ENCODE results near the gene ASPN. TPM values are rescaled to one million over a fixed set of nuclear protein-coding genes. Genes with fewer than 3 reads are reported as not detected.

The ASPN gene
- total and polyA plus RNA-seq, 2 donors (not counting 3 experiments of a cell fraction or from before 2014, with no cell fraction given) = not detected

GRCh38 chr9:92513349-92513748 lies 31.0 kb upstream of the ASPN start:
- Histone ChIP-seq H3K4me1 (ENCODE audit: control insufficient read depth, extremely low read depth, insufficient read depth, low read length) (no peaks in the 10 kb centered on the region), H4K20me1 (replicated peaks; ENCODE audit: control insufficient read depth, extremely low read depth, insufficient read depth, low read length) (no peaks in the 10 kb centered on the region), H3K9ac (replicated peaks; ENCODE audit: extremely low read depth, insufficient read depth, low read length) (no peak overlapping the region), H3K9me3 (replicated peaks; ENCODE audit: control insufficient read depth, insufficient read depth, low read length) (no peaks in the 10 kb centered on the region), H2AFZ (ENCODE audit: low read depth, low read length) (no peak overlapping the region), H3K36me3 (ENCODE audit: control insufficient read depth in 2 of 2, extremely low read depth in 1 of 2, insufficient read depth in 2 of 2, low read length in 2 of 2) (no peaks in the 10 kb centered on the region), H3K79me2 (ENCODE audit: control insufficient read depth, insufficient read depth, low read length) (no peaks in the 10 kb centered on the region), H3K9me1 (replicated peaks; ENCODE audit: control insufficient read depth, extremely low read depth, insufficient read depth, low read length) (no peaks in the 10 kb centered on the region), H3K27ac (ENCODE audit: insufficient read depth, low read depth, low read length) (no peak overlapping the region), H3K4me3 (replicated peaks in 1 of 3; ENCODE audit: insufficient read depth in 1 of 3, low read depth in 1 of 3, low read length in 3 of 3) (no peak overlapping the region), H3K27me3 (ENCODE audit: control insufficient read depth in 2 of 2, insufficient read depth in 2 of 2, low read length in 2 of 2) (no peaks in the 10 kb centered on the region), H3K4me2 (ENCODE audit: insufficient read depth, low read length) (no peak overlapping the region)
- no peak for TF ChIP-seq FOS (IDR thresholded peaks at IDR 0.05; ENCODE audit: borderline replicate concordance, insufficient read depth, low read length)
- no peak for TF ChIP-seq POLR2A (IDR thresholded peaks at IDR 0.05; ENCODE audit: low read depth, low read length)
- no peak for TF ChIP-seq MYC (IDR thresholded peaks at IDR 0.05; ENCODE audit: low read depth, low read length)
- POLR2A ChIA-PET = no interaction called here
- DNase-seq (ENCODE audit: low read depth, low spot score) (no peak), FAIRE-seq (no peak)
- dilution Hi-C loops (cut with MboI; ENCODE audit: extremely low pct_ligation_motif_present, low sequenced_read_pairs) (no loop called here), intact Hi-C loops (cut with micrococcal nuclease) (no loop called here)
- CTCF ChIA-PET = no interaction called here
- no TSS peak for BruUV-seq (replicated peaks)

GRCh38 chr9:92512622-92513021 lies 30.3 kb upstream of the ASPN start:
- dilution Hi-C loops (cut with MboI; ENCODE audit: extremely low pct_ligation_motif_present, low sequenced_read_pairs) = no loop called here
- no peak for DNase-seq (ENCODE audit: low read depth, low spot score)
- H3K4me1 ChIP-seq (ENCODE audit: control insufficient read depth, extremely low read depth, insufficient read depth, low read length) = no peaks in the 10 kb centered on the region
- ChIA-PET POLR2A (no interaction called here), CTCF (interaction anchor here (2.0 kb wide), 1 partner anchor 10 kb away, joined by 7 read pairs; no protein-coding TSS in a partner anchor)
- H2AFZ ChIP-seq (ENCODE audit: low read depth, low read length) = no peak overlapping the region
- H3K4me3 ChIP-seq (replicated peaks in 1 of 3; ENCODE audit: insufficient read depth in 1 of 3, low read depth in 1 of 3, low read length in 3 of 3) = no peak overlapping the region
- H3K9me1 ChIP-seq (replicated peaks; ENCODE audit: control insufficient read depth, extremely low read depth, insufficient read depth, low read length) = no peaks in the 10 kb centered on the region
- no peak for TF ChIP-seq MAX (IDR thresholded peaks at IDR 0.05; ENCODE audit: insufficient read depth, insufficient read length)
- TF ChIP-seq EZH2 (IDR thresholded peaks at IDR 0.05; ENCODE audit: borderline replicate concordance, low read depth, low read length, severe bottlenecking) = no peak
- TF ChIP-seq POLR2AphosphoS5 (IDR thresholded peaks at IDR 0.05; ENCODE audit: insufficient read depth, low read depth, low read length) = no peak
- TF ChIP-seq MYC (IDR thresholded peaks at IDR 0.05; ENCODE audit: low read depth, low read length) = no peak
- no peak overlapping the region for H3K4me2 ChIP-seq (ENCODE audit: insufficient read depth, low read length)
- no TSS peak for BruUV-seq (replicated peaks)
- no peak overlapping the region for H3K27ac ChIP-seq (ENCODE audit: insufficient read depth, low read depth, low read length)
- H3K79me2 ChIP-seq (ENCODE audit: control insufficient read depth, insufficient read depth, low read length) = no peaks in the 10 kb centered on the region
- no peaks in the 10 kb centered on the region for H3K36me3 ChIP-seq (ENCODE audit: control insufficient read depth in 2 of 2, extremely low read depth in 1 of 2, insufficient read depth in 2 of 2, low read length in 2 of 2)
- FAIRE-seq = no peak
- H4K20me1 ChIP-seq (replicated peaks; ENCODE audit: control insufficient read depth, extremely low read depth, insufficient read depth, low read length) = no peaks in the 10 kb centered on the region
- H3K9ac ChIP-seq (replicated peaks; ENCODE audit: extremely low read depth, insufficient read depth, low read length) = no peak overlapping the region
- intact Hi-C loops (cut with micrococcal nuclease) = no loop called here
- H3K9me3 ChIP-seq (replicated peaks; ENCODE audit: control insufficient read depth, insufficient read depth, low read length) = no peaks in the 10 kb centered on the region
- H3K27me3 ChIP-seq (ENCODE audit: control insufficient read depth in 2 of 2, insufficient read depth in 2 of 2, low read length in 2 of 2) = no peaks in the 10 kb centered on the region

Data from endothelial cell of umbilical vein (primary cell).